GM04503 (cell line): ENCODE results near the gene VIM.

Experiments
- DNase-seq: peaks from one replicate; pipeline ENCODE4 v3.0.0-alpha.2; 2012; ENCODE audit warnings: low read depth

Gene VIM

DNA sequence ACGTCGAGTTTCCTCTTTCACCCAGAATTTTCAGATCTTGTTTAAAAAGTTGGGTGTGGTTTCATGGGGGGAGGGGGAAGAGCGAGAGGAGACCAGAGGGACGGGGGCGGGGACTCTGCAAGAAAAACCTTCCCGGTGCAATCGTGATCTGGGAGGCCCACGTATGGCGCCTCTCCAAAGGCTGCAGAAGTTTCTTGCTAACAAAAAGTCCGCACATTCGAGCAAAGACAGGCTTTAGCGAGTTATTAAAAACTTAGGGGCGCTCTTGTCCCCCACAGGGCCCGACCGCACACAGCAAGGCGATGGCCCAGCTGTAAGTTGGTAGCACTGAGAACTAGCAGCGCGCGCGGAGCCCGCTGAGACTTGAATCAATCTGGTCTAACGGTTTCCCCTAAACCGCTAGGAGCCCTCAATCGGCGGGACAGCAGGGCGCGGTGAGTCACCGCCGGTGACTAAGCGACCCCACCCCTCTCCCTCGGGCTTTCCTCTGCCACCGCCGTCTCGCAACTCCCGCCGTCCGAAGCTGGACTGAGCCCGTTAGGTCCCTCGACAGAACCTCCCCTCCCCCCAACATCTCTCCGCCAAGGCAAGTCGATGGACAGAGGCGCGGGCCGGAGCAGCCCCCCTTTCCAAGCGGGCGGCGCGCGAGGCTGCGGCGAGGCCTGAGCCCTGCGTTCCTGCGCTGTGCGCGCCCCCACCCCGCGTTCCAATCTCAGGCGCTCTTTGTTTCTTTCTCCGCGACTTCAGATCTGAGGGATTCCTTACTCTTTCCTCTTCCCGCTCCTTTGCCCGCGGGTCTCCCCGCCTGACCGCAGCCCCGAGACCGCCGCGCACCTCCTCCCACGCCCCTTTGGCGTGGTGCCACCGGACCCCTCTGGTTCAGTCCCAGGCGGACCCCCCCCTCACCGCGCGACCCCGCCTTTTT, at the start of gene VIM:
Gene VIM, plus strand, starts transcription at position 151 of the 925 bp plus-strand sequence. CDS start 1,182 bp downstream, outside the sequence.
- peak; percentile 82 for DNase-seq

DNA sequence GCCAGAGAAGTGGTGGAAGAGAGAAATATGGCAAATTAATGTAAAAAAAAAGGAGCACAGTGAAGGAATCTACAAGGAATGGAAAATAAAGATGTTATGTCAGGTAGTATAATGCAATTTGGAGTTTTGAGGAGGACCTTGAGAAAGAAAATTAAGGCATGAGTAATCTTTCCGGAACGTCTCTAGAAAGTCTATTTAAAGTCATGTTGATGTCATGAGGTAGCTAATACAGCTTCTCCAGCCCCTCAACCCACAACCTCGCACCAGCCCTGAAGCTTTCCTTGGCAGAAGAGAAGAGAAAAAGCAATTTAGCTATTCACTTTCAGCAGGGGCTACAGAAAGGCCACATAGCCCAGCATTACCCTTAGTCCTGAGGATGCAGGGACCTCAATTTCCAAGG, 49.0 kb upstream of the VIM start:
- no peak for DNase-seq

- no peak for DNase-seq
These were observed 46.9 kb upstream of the VIM start for GRCh38 chr10:17181110-17181509.

DNA sequence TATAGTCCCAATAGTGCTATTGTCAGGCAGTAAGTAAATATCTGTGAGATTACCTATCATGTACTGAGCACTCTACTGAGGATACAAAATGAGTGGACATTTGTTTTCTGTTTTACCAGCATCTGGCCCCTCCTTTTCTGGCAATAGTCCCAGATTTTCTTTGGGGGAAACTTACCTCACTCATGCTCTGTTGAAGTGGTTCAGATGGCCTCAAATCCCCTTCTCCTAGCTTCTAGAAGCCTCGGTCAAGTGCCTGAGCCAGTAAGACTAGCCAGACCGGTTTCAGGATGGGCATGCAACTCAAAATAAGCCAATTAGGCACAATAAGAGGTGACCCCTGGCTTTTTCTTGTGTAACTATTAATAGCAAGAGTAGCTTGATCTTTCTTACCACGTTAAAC, 46.3 kb upstream of the VIM start:
- no peak for DNase-seq

DNA sequence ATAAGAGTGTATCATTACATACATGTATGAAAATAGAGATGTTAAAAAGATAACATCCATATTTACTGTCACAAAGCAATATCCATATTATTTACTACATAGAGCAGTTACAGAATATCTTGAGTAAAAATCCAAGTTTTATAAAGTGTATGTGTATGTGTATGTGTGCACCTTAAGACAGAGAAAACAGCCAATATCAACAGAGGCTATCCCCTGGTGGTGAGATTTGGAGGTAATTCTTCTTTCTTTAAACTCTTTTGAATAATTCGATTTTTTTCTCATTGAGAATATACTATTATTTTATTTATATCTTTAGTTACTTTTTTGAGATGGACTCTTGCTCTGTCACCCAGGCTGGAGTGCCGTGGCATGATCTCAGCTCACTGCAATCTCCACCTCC, 44.9 kb upstream of the VIM start:
- no peak for DNase-seq

- no peak for DNase-seq
These were observed 42.2 kb upstream of the VIM start for GRCh38 chr10:17185873-17186272.

GRCh38 chr10:17188644-17189172, 39.3 kb upstream of the VIM start:
- no peak for DNase-seq

- DNase-seq: no peak
These were observed 37.4 kb upstream of the VIM start for GRCh38 chr10:17190602-17191001.

- no peak for DNase-seq
These were observed 33.0 kb upstream of the VIM start for GRCh38 chr10:17195083-17195482.

DNA sequence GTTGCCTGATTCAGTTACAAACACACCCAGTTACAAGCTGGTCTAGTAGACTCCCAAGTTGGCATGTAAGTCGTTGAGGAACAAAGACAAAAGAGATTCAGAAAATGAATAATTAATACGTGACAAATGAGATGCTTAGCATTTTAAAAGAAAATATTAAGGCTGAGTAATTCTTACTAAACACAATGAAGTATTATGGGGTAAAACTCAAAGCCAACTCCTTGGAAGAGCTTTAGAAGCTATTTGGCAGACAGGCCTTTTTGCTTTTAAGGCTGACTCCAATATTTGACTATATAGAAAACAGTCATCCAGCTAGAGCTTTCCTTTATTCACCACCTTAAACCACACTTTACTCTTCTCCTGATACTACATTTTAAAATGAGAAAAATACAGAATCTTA, 32.0 kb upstream of the VIM start:
- DNase-seq: no peak

GRCh38 chr10:17196573-17196972, 31.5 kb upstream of the VIM start:
- no peak for DNase-seq

DNA sequence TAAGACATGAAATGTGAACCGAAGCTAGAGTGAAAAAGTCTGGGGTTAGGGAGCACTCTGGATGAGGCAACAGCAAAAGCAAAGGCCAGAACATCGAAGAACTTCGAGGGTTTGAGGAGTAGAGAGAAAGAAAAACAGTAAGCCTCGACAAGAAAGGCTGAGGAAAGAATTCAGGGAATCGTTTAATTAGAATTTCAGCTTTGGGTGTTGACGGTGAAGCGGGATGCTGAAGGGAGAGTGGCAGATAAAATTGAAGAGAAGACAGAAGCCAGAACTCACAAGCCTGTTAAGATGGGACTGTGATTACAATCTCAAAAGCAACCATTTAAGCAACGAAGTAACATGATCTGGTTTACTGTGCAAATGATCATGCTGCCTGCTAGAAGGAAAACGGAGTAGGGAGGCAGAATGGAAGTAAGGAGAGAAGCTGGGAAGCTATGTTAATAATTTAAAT, 28.7 kb upstream of the VIM start:
- DNase-seq: no peak

GRCh38 chr10:17200001-17200911, 27.8 kb upstream of the VIM start:
- no peak for DNase-seq

DNA sequence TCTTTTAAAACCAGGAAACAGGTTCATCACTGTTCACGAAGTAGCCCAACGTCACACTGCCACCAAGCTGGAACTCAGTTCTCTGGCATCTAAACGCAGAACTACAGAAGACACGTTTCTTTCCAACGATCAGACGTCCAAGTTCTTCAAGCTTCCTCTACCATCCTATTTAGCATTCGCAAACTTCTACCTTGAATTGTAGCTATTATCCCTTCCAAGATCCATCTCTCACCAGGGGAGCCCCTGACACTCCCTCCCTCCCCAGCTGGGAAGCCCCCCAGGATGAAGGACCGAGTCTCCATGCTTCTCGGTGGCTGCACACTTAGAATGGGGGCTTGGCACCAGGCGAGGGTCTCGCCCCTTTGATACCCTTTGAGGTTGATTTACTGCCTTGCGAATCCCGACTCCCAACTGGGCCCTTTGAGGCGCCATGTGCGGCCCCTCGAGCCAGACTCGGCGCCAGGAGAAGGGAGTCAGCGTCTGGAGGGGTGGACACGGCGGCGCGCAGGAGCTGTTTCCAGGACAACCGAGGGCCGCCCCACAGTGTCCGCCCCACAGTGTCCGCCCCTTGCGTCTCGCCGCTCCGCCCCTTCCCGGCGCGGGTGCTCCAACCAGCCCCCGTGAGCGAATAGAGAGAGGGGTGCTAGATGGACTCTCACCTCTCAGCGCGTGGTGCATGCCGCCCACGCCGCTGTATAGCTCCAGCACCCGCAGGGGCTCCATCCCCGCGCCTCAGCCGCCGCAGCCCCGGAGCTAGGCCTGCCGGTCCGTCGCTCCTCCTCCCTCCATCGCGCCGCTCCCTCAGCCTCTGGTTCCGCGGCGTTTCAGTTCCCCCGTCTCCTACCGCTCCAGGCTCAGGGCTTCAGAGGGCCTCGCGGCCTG, 26.9 kb upstream of the VIM start, which contains the start of gene TRDMT1:
Gene TRDMT1, minus strand, starts transcription at position 761 of the 882 bp plus-strand sequence. Its CDS starts 38 bp downstream, at position 723.
- DNase-seq: no peak

DNA sequence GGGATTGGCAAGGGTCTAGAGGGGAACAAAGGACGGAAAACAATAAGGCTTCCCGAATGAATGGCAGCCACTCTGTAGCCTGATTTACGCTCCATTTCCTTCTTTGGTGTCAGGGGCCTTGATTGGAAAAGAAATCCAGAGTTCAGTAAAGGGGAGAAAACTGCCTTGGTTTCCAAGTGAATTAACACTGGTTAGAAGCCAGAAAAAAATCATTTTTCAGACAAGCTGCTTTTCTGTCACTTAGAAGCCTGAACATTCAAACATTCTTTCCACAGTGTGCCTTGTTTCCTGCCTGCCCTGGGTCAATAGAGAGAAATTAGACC, 26.3 kb upstream of the VIM start:
- DNase-seq: no peak

- DNase-seq: no peak
These were observed 25.5 kb upstream of the VIM start for GRCh38 chr10:17202506-17202905.

GRCh38 chr10:17202999-17203398, 25.0 kb upstream of the VIM start:
- no peak for DNase-seq

GRCh38 chr10:17203416-17203815, 24.6 kb upstream of the VIM start:
- DNase-seq: no peak

DNA sequence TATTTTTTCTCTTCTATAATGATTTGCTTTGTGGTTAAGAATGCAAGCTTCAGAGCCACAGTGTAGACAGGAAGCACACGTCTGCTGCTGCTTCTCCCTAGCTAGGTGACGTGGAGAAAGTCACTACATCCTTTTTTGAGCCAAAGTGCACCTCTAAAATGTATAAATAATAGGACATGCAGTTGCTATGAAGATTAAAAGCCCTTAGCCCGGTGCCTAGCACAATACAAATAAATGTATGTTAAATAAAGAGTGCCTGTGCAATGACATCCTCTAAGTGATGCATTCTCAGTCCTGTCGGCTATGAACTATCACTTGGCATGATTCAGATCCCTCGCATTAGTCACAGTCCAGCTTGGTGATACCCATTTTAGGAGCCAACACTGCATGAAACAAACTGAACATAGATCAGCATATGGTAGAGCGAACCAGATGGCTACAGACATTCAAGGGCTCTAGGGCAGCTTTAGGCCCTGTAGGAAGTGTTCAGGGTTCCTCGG, 21.8 kb upstream of the VIM start:
- DNase-seq: peak; percentile 76

DNA sequence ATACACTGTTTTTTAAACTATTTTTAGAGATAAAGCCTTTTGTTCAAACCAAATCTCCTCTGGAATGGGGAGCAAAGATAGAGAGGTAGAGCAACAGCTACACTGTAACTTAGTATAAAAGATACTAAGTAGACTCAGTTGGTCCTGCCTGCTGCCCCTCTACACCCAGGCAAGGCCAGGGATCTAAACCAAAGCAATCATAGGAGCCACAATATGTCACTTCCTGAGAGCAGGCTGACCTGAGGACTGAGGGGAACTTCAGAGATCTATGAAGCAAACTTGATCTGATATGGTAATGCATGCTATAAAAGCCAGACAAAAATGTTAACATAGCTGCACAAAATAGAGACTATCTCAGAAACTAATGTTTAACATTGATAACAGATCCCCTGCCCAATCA, 19.6 kb upstream of the VIM start:
- no peak for DNase-seq

DNA sequence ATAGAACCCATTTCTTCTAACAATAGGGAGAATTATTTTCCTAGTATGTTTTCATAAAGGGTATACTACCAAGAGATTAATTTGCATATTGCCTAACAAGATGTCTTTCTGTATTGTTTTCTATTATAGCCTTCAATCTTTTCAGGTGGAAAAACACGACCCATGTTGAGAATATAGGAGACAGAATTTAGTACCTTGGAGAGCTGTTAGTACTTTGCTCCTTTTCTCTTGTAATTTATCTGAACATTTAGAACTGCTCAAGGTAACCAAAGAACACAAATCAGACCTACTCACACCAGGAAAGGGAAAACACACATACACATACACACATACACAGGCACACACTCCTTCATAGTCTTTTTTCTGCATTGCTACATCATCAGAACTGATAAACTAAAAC, 18.7 kb upstream of the VIM start:
- DNase-seq: no peak
